Lung (tissue), 12 donors: ENCODE results near the gene NKD2. TPM values are rescaled to one million over a fixed set of nuclear protein-coding genes. Genes with fewer than 3 reads are reported as not detected.

ENCODE experiments used
- ATAC-seq: fragments of 200-7000 bp; cut with Tn5 transposase; one replicate; pipeline ENCODE4 v1.9.1; 2020; ENCODE audit warnings: moderate number of reproducible peaks; ENCODE audit not compliant: insufficient read depth, low FRiP score
- DNase-seq, 3 donors: peaks; one replicate each; pipeline ENCODE4 v3.0.0-alpha.2; 2013 to 2017
- H3K27ac ChIP-seq, 2 donors: one replicate each; pipeline ENCODE4 v1.5.1; 2013; ENCODE audit warnings: mild to moderate bottlenecking in 2 of 2, moderate library complexity in 2 of 2, control low read depth in 1 of 2, inconsistent platforms in 1 of 2, low read depth in 1 of 2, low read length in 1 of 2
- H3K27me3 ChIP-seq, 3 donors: one replicate each; pipeline ENCODE4 v1.5.1; 2013; ENCODE audit warnings: low read length in 2 of 3; ENCODE audit not compliant: control insufficient read depth in 3 of 3, insufficient read depth in 3 of 3
- H3K36me3 ChIP-seq, 4 donors: one replicate each; pipeline ENCODE4 v1.5.1; 2013; ENCODE audit warnings: low read length in 4 of 4, mild to moderate bottlenecking in 1 of 4, moderate library complexity in 1 of 4; ENCODE audit not compliant: control insufficient read depth in 4 of 4, insufficient read depth in 4 of 4
- H3K4me1 ChIP-seq, 5 donors: one replicate each; pipeline ENCODE4 v1.5.1; 2013; ENCODE audit warnings: low read length in 5 of 5, mild to moderate bottlenecking in 2 of 5, moderate library complexity in 1 of 5; ENCODE audit not compliant: control insufficient read depth in 5 of 5, insufficient read depth in 5 of 5
- H3K4me3 ChIP-seq: one replicate; pipeline ENCODE4 v1.5.1; 2013; ENCODE audit warnings: mild to moderate bottlenecking, control low read depth, moderate library complexity
- H3K9ac ChIP-seq, 2 donors: one replicate each; pipeline ENCODE4 v1.5.1; 2013; ENCODE audit warnings: low read length in 2 of 2, control low read depth in 1 of 2; ENCODE audit not compliant: insufficient read depth in 1 of 2
- H3K9me3 ChIP-seq, 4 donors: one replicate each; pipeline ENCODE4 v1.5.1; 2013; ENCODE audit warnings: low read length in 3 of 4, mild to moderate bottlenecking in 1 of 4, moderate library complexity in 1 of 4; ENCODE audit not compliant: control insufficient read depth in 4 of 4, insufficient read depth in 3 of 4
- WGBS, 2 donors: extraction: QIAGEN DNeasy Blood & Tissue Kit; methylation state at CpG; one replicate each; pipeline ENCODE4 v1.1.7; 2013; 5-methylcytosine and 5-hydroxymethylcytosine counted together
- polyA plus RNA-seq, 2 donors: library from polyadenylated mRNA; stranded (reverse); fragments of 200-250 nt; gene quantifications; one replicate each; pipeline ENCODE4 v1.2.1, GENCODE V29; 2013
- total RNA-seq, 2 donors: library from RNA; depleted of rRNA in 1 of 2; stranded (reverse); fragments of >200 nt in 1 of 2; gene quantifications; one replicate each; pipeline ENCODE4 v1.2.1, GENCODE V29; 2014 to 2021
- TF ChIP-seq, protein P1 (sequence below): IDR thresholded peaks from 2 replicates; pipeline ENCODE4 v1.5.1; 2012; ENCODE audit warnings: mild to moderate bottlenecking; ENCODE audit errors: control extremely low read depth, extremely low read depth
- donor health status: control.
- donor health status: control.
- donor health status: Bipolar disorder and iron deficiency.
- donor health status: healthy.
- donor health status: DM: yes; HTN: yes; CAD: no.

NKD2 gene
- total and polyA plus RNA-seq, 4 donors: 9.9 to 88.0 (median 48.4) TPM

- H3K4me3 ChIP-seq: no peak overlapping the region
- H3K4me1 ChIP-seq: no peaks in the 10 kb centered on the region
- ATAC-seq (no peak), DNase-seq (no peak)
- peaks cover 0 to 5% (median 2%) of the 10 kb centered on the region in 4 donors for H3K36me3 ChIP-seq
- no peaks in the 10 kb centered on the region for H3K27me3 ChIP-seq
- H3K9ac ChIP-seq: no peak overlapping the region
- H3K9me3 ChIP-seq: peaks cover 0 to 2% (median under 1%) of the 10 kb centered on the region in 4 donors
- H3K27ac ChIP-seq: no peak overlapping the region
- TF ChIP-seq, protein P1, sequence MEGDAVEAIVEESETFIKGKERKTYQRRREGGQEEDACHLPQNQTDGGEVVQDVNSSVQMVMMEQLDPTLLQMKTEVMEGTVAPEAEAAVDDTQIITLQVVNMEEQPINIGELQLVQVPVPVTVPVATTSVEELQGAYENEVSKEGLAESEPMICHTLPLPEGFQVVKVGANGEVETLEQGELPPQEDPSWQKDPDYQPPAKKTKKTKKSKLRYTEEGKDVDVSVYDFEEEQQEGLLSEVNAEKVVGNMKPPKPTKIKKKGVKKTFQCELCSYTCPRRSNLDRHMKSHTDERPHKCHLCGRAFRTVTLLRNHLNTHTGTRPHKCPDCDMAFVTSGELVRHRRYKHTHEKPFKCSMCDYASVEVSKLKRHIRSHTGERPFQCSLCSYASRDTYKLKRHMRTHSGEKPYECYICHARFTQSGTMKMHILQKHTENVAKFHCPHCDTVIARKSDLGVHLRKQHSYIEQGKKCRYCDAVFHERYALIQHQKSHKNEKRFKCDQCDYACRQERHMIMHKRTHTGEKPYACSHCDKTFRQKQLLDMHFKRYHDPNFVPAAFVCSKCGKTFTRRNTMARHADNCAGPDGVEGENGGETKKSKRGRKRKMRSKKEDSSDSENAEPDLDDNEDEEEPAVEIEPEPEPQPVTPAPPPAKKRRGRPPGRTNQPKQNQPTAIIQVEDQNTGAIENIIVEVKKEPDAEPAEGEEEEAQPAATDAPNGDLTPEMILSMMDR: no peak
- 89 to 93% methylated on average over 35 to 43 of the region's 43 CpGs for WGBS, 2 donors
Observed at GRCh38 chr5:1037671-1038416, 29.2 kb downstream of the NKD2 start.

- Histone ChIP-seq H3K27me3 (no peaks in the 10 kb centered on the region), H3K4me3 (no peak overlapping the region), H3K9me3 (peaks cover 0 to 2% (median under 1%) of the 10 kb centered on the region in 4 donors), H3K4me1 (no peaks in the 10 kb centered on the region), H3K9ac (no peak overlapping the region), H3K27ac (no peak overlapping the region), H3K36me3 (peaks cover 0 to 5% (median 2%) of the 10 kb centered on the region in 4 donors)
- DNase-seq (no peak), ATAC-seq (no peak)
- WGBS, 2 donors: 86 to 89% methylated on average over 27 to 28 of the region's 28 CpGs
- TF ChIP-seq, protein P1: no peak
Observed at GRCh38 chr5:1038417-1039209, 30.0 kb downstream of the NKD2 start.

GRCh38 chr5:1039210-1039548, 30.6 kb downstream of the NKD2 start:
- peaks cover 0 to 4% (median under 1%) of the 10 kb centered on the region in 4 donors for H3K9me3 ChIP-seq
- no peak for DNase-seq

More at GRCh38 chr5:1039210-1039548, 30.6 kb downstream of the NKD2 start:
- Histone ChIP-seq H3K27me3 (no peaks in the 10 kb centered on the region), H3K36me3 (peaks cover 0 to 5% (median 2%) of the 10 kb centered on the region in 4 donors), H3K27ac (no peak overlapping the region), H3K4me3 (no peak overlapping the region), H3K9ac (no peak overlapping the region), H3K4me1 (no peaks in the 10 kb centered on the region)
- no peak for ATAC-seq
- WGBS, 2 donors: 85 to 86% methylated on average over 16 of the region's 16 CpGs
- TF ChIP-seq, protein P1: no peak
